Skin epidermis (tissue), 12 donors: Measurements from ENCODE around the gene LASP1.

Experiments used
- H3K27ac ChIP-seq, 21 experiments: fragments of 200-600 bp; sonication (generic) in 11 of 21; one replicate each; pipeline ENCODE4 v1.5.0; 2020; ENCODE audit warnings: mild to moderate bottlenecking in 3 of 21, inconsistent platforms in 2 of 21, moderate library complexity in 2 of 21
- H3K4me3 ChIP-seq, 7 experiments: fragments of 200-600 bp; sonication (generic) in 2 of 7; one replicate each; pipeline ENCODE4 v1.5.0; 2020; ENCODE audit warnings: inconsistent platforms in 2 of 7, mild to moderate bottlenecking in 2 of 7, moderate library complexity in 1 of 7

The LASP1 gene

DNA sequence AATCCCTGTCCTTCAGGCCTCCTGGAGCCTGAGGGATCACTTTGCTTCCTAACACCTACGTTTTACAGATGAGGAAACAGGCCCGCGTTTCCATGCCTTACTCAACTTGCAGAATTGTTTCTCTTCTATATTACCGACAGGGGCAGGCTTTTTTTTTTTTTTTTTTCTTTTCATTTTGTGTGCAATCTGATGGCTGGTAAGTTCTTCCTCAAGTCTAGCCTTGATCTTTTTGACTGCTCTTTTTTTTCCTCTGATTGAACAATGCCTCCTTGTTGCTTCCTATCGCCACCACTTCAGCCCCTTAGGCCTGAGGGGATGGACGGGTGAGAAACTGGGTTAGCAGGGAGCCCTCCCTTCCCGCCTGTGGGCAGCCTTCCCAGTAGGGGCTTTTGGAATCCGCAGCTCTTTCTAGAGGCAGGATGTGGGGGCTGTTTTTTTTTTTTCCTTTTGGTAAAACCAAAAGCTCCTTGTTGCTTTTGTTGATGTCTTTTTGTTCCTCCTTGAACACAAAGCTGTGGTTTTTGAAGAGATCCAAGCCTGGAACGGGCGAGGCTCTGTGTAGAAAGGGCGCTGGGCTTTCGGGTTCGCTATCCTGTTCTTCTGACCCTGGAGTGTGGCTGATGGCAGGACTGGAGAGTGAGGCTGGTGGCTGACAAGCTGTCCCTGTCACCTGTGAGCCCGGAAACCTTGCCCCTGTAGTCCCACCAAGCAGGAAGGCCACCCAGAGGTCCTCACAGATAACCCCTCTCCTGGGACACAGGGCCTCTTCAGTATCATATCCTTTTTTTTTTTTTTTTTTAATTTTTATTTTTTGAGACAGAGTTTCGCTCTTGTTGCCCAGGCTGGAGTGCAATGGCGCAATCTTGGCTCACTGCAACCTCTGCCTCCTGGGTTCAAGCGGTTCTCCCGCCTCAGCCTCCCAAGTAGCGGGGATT is 14.0 kb downstream of the LASP1 start:
- peak overlapping the region in 17 of 21 experiments; percentile 1 to 71 (median 50) for H3K27ac ChIP-seq
- H3K4me3 ChIP-seq: no peak overlapping the region

DNA sequence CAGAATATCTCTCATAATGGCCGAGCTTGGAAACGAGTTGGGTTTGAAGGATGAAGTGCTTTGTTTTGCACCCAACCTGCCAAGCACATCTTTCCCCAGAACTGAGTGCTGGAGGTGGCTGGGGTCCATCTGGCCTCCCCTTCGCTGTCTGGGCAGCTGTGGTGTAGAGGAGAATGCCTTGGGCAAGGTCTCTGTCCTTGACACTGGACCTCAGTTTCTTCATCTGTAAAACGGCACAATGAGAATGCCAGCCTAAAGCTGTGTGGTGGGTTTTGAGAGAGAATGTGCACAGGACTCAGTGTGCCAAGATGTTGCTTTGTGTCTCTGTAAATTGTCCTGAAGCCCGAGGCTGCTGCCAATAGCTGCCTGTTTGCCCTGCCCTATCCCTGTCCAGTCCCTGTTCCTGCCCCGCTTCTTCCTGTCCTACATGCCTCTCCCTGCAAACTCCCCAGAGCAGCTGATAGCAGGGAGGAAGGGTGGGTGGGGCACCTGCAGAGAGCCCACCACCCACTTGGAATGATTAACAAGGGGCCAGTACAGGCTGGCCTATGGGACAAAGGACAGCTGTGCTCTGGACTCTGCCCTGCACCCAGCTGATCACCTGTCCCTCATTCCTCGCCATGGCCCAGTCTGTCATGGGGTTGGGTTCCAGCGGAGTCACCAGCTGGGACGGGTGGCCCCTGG is 15.3 kb downstream of the LASP1 start:
- Histone ChIP-seq H3K27ac (peak overlapping the region in 3 of 21 experiments; percentile 12 to 24 (median 14)), H3K4me3 (no peak overlapping the region)

- H3K4me3 ChIP-seq: no peak overlapping the region
- H3K27ac ChIP-seq: peak overlapping the region in 3 of 21 experiments; percentile 12 to 46 (median 24)
These were observed 16.1 kb downstream of the LASP1 start for GRCh38 chr17:38885728-38886642.

DNA sequence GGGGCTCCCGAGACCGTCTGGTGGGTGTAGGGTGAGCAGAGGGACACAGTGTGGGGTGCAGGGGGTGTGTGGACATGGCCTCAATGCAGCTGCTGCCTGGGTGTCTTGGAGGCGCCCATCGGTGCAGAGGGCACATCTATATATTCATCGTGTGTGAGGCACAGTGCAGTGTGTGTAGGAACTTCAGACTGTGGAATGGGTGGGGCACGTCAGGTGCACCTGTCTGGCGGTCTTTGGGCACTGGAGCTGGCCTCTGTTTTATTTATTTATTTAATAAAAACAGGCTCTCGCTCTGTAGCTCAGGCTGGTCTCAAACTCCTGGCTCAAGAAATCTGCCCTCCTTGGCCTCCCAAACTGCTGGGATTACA is 16.8 kb downstream of the LASP1 start:
- Histone ChIP-seq H3K27ac (peak overlapping the region in 1 of 21 experiments; percentile 46), H3K4me3 (no peak overlapping the region)

DNA sequence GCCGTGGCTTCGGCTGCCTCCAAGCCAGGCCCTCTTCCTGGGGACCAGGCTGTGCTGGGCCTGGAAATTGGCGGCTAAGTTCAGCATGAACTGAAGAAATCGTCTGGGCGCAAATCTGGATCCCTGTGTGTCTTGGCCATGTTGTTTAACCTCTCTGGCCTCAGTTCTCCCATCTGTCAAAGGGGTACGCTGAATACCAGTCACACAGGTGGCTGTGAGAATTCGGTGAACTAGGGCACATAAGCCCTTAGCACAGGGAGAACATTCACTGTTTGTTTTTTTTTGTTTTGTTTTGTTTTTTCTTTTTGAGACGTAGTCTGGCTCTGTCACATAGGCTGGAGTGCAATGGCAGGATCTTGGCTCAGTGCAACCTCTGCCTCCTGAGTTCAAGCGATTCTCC is 19.0 kb downstream of the LASP1 start:
- no peak overlapping the region for H3K4me3 ChIP-seq
- no peak overlapping the region for H3K27ac ChIP-seq

DNA sequence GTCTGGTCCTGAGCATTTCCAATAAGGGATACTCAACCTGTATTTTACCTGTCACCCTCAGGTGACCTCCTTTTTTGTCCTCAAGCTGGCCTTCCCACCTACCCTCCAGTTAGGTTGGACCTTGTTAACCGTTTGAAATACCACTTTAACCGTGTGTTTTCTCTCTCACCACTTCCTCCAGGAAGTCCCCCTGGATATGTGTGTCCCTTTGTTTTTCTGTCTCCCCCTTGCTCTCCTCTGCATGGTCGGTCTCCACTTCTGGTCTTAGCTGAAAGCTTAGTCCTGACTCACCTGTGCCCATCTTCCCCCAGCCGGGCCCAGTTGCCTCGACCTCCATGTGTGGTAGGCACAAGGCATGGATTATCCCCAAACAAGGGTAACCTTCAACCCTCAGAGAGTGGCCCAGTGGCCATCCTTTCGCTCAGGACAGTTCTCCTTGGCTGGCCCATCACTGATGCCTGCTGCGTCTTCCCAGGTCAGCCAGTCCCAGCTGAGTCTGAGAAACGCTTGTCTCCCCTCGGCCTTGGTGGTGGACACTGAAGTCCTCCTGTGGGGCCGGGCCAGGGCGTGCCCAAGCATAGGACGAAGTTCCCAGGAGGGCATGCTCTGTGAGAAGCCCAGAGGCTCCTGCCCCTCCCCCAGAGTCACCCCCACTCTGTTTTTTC is 20.0 kb downstream of the LASP1 start:
- Histone ChIP-seq H3K4me3 (no peak overlapping the region), H3K27ac (peak overlapping the region in 10 of 21 experiments; percentile 4 to 90 (median 44))

GRCh38 chr17:38890410-38890746 is 20.5 kb downstream of the LASP1 start:
- Histone ChIP-seq H3K4me3 (no peak overlapping the region), H3K27ac (peak overlapping the region in 10 of 21 experiments; percentile 8 to 90 (median 44))

DNA sequence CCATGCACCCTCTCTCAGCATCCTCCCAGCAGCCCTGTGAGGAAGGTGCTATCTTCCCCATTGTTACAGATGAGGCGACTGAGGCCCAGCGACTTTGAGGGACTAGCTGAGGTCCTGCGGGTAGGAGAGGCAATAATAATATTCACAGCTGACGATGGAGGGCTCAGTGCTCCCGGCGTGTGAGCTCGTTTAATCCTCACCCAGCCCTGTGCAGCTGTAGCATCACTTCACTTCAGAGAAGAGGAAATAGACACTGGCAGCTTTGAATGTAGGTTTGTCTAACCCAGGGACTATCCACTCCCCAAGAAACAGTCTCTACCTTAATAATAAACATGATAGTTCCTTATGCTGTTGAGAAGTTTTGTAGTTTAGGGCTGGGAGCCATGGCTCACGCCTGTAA is 21.6 kb downstream of the LASP1 start:
- Histone ChIP-seq H3K4me3 (no peak overlapping the region), H3K27ac (peak overlapping the region in 8 of 21 experiments; percentile 1 to 90 (median 42))

DNA sequence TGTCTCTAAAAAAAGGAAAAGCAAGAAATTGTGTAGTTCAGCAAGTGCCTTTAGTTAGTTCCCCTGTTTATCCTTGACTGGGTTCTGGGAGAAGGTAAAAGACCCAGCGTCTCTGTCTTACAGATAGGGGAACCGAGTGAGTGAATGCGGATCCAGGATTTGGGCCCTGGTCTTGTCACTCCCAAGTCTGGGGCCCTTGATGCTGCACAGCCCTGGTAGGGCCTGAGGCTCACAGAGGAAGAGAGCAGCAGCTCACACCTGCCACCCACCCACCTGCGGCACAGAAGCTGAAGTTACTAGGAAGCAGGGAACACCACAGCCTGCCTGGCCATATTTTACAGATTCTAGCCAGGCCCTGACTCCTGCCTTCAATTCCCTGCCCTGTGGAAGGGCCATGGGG is 22.2 kb downstream of the LASP1 start:
- Histone ChIP-seq H3K27ac (peak overlapping the region in 10 of 21 experiments; percentile 1 to 90 (median 47)), H3K4me3 (no peak overlapping the region)

- H3K4me3 ChIP-seq: no peak overlapping the region
- H3K27ac ChIP-seq: peak overlapping the region in 8 of 21 experiments; percentile 36 to 90 (median 52)
These were observed 22.8 kb downstream of the LASP1 start for GRCh38 chr17:38892620-38893019.

DNA sequence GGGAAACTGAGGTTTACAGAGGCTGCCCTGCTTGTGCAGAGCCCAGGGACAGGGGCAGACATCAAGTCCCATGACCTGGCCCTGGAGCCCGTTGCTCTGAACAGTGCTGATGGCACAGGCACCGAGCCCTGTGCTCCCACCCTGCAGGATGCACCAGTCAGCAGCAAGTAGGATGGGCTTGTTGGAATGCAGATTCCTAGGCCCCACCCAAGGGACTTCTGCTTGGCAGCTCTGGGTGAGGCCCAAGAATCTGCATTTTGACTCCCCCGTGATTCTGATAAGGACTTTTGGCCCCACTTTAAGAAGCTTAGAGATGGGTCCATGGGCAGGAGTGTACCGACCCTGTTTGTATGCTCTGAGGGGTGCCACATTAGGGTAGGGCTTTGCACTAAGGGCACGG is 23.3 kb downstream of the LASP1 start:
- Histone ChIP-seq H3K4me3 (no peak overlapping the region), H3K27ac (peak overlapping the region in 16 of 21 experiments; percentile 8 to 90 (median 60))

GRCh38 chr17:38893607-38894006 is 23.7 kb downstream of the LASP1 start:
- Histone ChIP-seq H3K4me3 (no peak overlapping the region), H3K27ac (peak overlapping the region in 19 of 21 experiments; percentile 14 to 90 (median 58))

DNA sequence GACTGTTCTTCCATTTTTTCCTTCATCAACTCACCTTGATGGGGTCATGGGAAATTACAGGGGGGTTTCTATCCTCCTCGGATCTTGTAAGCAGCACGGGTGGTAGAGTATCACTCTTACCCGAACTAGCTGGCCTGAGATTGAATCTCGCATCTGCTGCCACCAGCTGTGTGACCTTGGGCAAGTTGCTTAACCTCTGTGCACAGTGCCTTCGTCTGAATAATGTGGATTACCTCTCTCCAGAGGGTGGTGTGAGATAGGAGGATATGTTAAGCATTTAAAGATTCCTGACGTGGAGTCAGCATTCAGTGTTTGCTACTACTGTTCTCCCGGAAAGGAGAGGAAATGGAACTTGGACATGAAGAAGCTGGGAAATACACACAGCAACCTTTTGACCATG is 24.4 kb downstream of the LASP1 start:
- H3K27ac ChIP-seq: peak overlapping the region in 18 of 21 experiments; percentile 14 to 90 (median 57)
- no peak overlapping the region for H3K4me3 ChIP-seq

DNA sequence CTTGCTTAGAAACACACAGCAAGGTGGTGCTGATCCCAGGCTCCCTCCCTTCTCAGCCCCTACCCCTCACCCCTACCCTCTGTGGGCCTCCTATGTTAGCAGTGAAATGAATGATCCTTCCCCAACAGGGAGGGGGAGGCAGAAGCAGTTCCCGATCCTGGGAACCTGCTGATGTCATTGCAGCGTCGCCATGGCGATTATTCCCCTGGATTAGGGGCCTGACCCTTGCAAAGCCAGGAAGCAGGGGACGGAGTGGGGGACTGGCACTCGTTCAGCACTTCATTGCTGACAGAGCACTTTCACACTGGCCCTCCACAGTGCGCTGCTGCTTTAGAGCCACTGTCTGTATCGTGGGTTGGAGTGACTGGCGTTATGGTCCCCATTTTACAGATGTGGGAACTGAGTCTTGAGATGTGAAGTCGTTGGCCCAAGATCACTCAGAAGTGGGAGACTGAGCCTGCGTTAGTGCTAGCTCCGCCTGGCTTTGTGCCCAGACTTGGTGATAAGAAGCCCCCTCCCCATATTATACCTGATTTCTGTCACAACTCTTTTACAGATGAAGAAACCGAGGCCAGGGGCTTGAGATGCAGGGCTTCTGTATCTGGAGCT is 26.6 kb downstream of the LASP1 start:
- no peak overlapping the region for H3K4me3 ChIP-seq
- H3K27ac ChIP-seq: peak overlapping the region in 17 of 21 experiments; percentile 17 to 98 (median 69)

- Histone ChIP-seq H3K4me3 (no peak overlapping the region), H3K27ac (peak overlapping the region in 19 of 21 experiments; percentile 17 to 98 (median 75))
These were observed 27.3 kb downstream of the LASP1 start for GRCh38 chr17:38897176-38897575.

DNA sequence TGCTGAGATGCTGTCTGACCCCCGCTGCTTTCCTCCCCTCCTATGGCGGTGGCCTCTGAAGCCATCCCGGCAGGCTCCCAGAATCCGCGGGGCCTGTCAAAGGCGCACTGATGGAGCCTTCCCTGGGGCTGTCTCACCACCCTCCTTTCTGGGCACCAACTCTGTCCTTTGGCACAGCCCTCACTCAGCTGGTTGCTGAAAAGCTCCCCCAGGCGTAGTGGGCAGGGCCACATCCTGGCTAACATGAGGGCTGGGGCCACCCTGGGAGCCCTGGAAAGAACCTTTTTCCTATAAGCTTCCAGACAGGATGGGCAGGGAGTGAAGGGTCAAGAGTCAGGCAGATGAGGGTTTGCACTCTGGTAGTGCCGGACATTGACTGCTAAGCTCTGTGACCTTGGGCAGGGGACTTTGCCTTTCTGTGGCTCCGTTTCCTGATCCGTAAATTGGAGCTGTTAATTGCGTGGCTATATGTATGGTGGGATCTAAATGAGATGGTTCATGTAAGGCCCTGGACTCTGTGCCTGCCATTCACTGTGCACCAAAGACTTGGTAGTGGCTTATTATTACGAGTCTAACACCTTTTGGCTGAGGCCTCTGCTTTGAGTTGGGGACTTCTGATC is 27.9 kb downstream of the LASP1 start:
- no peak overlapping the region for H3K4me3 ChIP-seq
- H3K27ac ChIP-seq: peak overlapping the region in 20 of 21 experiments; percentile 17 to 98 (median 74)

- Histone ChIP-seq H3K4me3 (no peak overlapping the region), H3K27ac (peak overlapping the region in 20 of 21 experiments; percentile 17 to 98 (median 74))
These were observed 28.4 kb downstream of the LASP1 start for GRCh38 chr17:38898291-38898679.

DNA sequence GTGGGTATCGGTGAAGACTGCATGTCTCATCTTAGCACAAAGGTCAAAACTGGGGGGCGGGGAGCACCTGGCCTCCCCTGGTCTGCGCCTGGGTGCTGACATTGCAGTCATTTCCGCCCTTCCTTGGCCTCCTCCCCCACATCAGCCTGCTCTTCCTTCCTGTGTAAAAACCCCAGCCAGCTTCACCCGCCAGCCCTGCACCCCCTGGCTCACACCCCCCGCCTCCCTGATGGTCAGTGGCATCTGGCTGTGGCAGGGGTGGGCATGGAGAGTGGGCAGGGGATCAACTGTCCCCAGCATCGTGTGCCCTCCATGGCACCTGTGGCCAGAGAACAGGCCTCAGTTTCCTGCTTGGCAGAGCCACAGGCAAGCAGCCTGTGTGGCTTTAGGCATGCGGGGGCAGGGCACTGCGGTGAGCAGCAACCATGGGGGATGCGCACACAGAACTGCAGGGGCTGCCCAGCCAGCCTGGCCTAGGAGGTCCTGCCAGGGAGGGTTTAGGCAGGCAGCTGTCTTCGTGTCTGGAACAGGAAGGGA is 29.0 kb downstream of the LASP1 start:
- H3K27ac ChIP-seq: peak overlapping the region in 20 of 21 experiments; percentile 17 to 98 (median 74)
- peak overlapping the region in 1 of 7 experiments; percentile 10 for H3K4me3 ChIP-seq
